Hepatocyte (in vitro differentiated cells): ENCODE data around the gene RXRA. TPM values are rescaled to one million over a fixed set of nuclear protein-coding genes. Genes with fewer than 3 reads are reported as not detected.

Experiments used
- DNase-seq: peaks from one replicate; pipeline ENCODE4 v3.0.0-alpha.2; 2016; ENCODE audit warnings: low spot score
- H2AFZ ChIP-seq: fragments of 200-600 bp; sonication (generic); 2 replicates; pipeline ENCODE4 v1.6.0; 2016; ENCODE audit warnings: antibody characterized with exemption, mild to moderate bottlenecking
- H3K27ac ChIP-seq: fragments of 200-600 bp; sonication (generic); 2 replicates; pipeline ENCODE4 v1.5.1; 2016; ENCODE audit warnings: mild to moderate bottlenecking
- H3K27me3 ChIP-seq: fragments of 200-600 bp; sonication (generic); 2 replicates; pipeline ENCODE4 v1.6.1; 2016
- H3K36me3 ChIP-seq: fragments of 200-600 bp; sonication (generic); replicated peaks from 2 replicates; pipeline ENCODE4 v1.5.1; 2016; ENCODE audit warnings: low read depth; ENCODE audit not compliant: insufficient read depth
- H3K4me1 ChIP-seq: fragments of 200-600 bp; sonication (generic); 2 replicates; pipeline ENCODE4 v1.5.1; 2016; ENCODE audit warnings: mild to moderate bottlenecking, moderate library complexity; ENCODE audit not compliant: insufficient read depth
- H3K4me2 ChIP-seq: fragments of 200-600 bp; sonication (generic); 2 replicates; pipeline ENCODE4 v1.6.0; 2016
- H3K4me3 ChIP-seq: fragments of 200-600 bp; sonication (generic); 2 replicates; pipeline ENCODE4 v1.5.1; 2016; ENCODE audit warnings: mild to moderate bottlenecking
- H3K79me2 ChIP-seq: fragments of 200-600 bp; sonication (generic); 2 replicates; pipeline ENCODE4 v1.6.0; 2017; ENCODE audit warnings: mild to moderate bottlenecking
- H3K9me2 ChIP-seq: fragments of 200-600 bp; sonication (generic); replicated peaks from 2 replicates; pipeline ENCODE4 v1.6.0; 2017; ENCODE audit warnings: mild to moderate bottlenecking; ENCODE audit not compliant: insufficient read depth
- H3K9me3 ChIP-seq: fragments of 200-600 bp; sonication (generic); 2 replicates; pipeline ENCODE4 v1.5.1; 2016; ENCODE audit warnings: low read depth, mild to moderate bottlenecking
- H4K20me1 ChIP-seq: fragments of 200-600 bp; sonication (generic); 2 replicates; pipeline ENCODE4 v1.6.0; 2016; ENCODE audit warnings: mild to moderate bottlenecking; ENCODE audit not compliant: insufficient read depth, poor library complexity, severe bottlenecking
- EZH2 ChIP-seq: fragments of 200-600 bp; sonication (generic); IDR thresholded peaks from 2 replicates; pipeline ENCODE4 v1.6.1; 2016; ENCODE audit warnings: antibody characterized with exemption, mild to moderate bottlenecking, borderline replicate concordance
- EZH2phosphoT487 ChIP-seq: fragments of 200-600 bp; sonication (generic); IDR thresholded peaks from one replicate; pipeline ENCODE4 v1.6.1; 2018; ENCODE audit warnings: antibody characterized with exemption, mild to moderate bottlenecking, low read depth, moderate library complexity; ENCODE audit not compliant: unreplicated experiment, severe bottlenecking
- WGBS: methylation state at CpG from one replicate; pipeline ENCODE4 v1.1.6; 2016; ENCODE audit warnings: low lambda C conversion rate; ENCODE audit errors: missing lambda C conversion rate; 5-methylcytosine and 5-hydroxymethylcytosine counted together
- polyA plus RNA-seq: library from polyadenylated mRNA; unstranded; fragments of >200 nt; fragmentation: Nextera tagmentation; extraction: Ambion mirVana; gene quantifications from 2 replicates; pipeline ENCODE4 v1.2.1, GENCODE V29; 2016
- total RNA-seq: library from RNA; depleted of rRNA; stranded (reverse); fragments of >200 nt; gene quantifications from 2 replicates; pipeline ENCODE4 v1.2.3, GENCODE V29; 2014
- TF ChIP-seq, protein P1 (sequence below): fragments of 200-600 bp; sonication (generic); IDR thresholded peaks from 2 replicates; pipeline ENCODE4 v1.5.1; 2016; ENCODE audit warnings: antibody characterized with exemption, mild to moderate bottlenecking; ENCODE audit not compliant: poor library complexity

Gene RXRA
- total and polyA plus RNA-seq, 2 experiments from 2014 or later = 35.9 to 41.6 TPM

DNA sequence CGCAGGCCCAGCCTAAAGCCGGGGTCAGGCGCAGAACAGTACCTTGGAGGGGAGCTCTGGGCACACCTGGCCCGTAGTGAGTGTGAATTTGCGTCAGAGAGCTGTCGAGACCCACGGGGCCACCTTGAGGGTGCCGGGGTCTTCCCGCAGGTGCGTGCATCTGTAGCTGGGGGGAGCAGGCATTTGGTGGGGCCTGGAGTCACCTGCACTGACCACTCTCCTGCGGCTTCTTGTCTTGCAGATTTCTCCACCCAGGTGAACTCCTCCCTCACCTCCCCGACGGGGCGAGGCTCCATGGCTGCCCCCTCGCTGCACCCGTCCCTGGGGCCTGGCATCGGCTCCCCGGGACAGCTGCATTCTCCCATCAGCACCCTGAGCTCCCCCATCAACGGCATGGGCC lies 75.1 kb downstream of the RXRA start:
- H3K36me3 ChIP-seq = no peaks in the 10 kb centered on the region
- no peaks in the 10 kb centered on the region for H3K9me2 ChIP-seq
- no peak overlapping the region for H3K4me2 ChIP-seq
- WGBS = 94% methylated on average over 16 of the region's 19 CpGs
- no peak overlapping the region for H3K4me3 ChIP-seq
- no peak for DNase-seq
- H4K20me1 ChIP-seq = peaks cover 92% of the 10 kb centered on the region
- no peak overlapping the region for H2AFZ ChIP-seq
- TF ChIP-seq EZH2phosphoT487 (no peak), EZH2 (no peak)
- TF ChIP-seq, protein P1, sequence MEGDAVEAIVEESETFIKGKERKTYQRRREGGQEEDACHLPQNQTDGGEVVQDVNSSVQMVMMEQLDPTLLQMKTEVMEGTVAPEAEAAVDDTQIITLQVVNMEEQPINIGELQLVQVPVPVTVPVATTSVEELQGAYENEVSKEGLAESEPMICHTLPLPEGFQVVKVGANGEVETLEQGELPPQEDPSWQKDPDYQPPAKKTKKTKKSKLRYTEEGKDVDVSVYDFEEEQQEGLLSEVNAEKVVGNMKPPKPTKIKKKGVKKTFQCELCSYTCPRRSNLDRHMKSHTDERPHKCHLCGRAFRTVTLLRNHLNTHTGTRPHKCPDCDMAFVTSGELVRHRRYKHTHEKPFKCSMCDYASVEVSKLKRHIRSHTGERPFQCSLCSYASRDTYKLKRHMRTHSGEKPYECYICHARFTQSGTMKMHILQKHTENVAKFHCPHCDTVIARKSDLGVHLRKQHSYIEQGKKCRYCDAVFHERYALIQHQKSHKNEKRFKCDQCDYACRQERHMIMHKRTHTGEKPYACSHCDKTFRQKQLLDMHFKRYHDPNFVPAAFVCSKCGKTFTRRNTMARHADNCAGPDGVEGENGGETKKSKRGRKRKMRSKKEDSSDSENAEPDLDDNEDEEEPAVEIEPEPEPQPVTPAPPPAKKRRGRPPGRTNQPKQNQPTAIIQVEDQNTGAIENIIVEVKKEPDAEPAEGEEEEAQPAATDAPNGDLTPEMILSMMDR = no peak
- no peaks in the 10 kb centered on the region for H3K9me3 ChIP-seq
- no peaks in the 10 kb centered on the region for H3K27me3 ChIP-seq
- H3K79me2 ChIP-seq = peaks cover 83% of the 10 kb centered on the region
- H3K4me1 ChIP-seq = no peaks in the 10 kb centered on the region
- H3K27ac ChIP-seq = no peak overlapping the region

DNA sequence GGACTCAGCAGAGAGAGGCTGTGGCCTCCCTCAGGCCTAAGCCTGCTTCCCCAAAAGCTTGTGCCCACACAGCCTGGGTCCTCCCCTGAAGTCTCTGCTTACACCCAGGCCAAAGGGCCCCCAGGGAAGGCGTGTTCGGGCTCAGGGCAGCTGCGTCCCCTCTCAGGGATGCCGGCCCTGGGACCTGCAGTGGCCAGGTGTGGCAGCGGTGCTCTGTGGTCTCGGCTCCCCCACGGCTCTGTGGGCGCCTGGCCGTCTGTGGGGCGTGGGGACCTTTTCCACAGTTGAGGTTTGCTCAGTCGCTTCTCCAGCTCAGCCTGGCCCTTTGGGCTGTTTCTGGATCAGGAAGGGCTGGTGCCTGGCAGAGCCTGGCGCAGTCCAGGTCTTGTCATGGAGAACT lies 75.9 kb downstream of the RXRA start:
- Histone ChIP-seq H3K27me3 (no peaks in the 10 kb centered on the region), H3K79me2 (peaks cover 79% of the 10 kb centered on the region), H3K9me2 (no peaks in the 10 kb centered on the region), H3K9me3 (no peaks in the 10 kb centered on the region), H2AFZ (no peak overlapping the region), H3K27ac (no peak overlapping the region), H4K20me1 (peaks cover 86% of the 10 kb centered on the region), H3K4me2 (no peak overlapping the region), H3K4me1 (no peaks in the 10 kb centered on the region), H3K4me3 (no peak overlapping the region), H3K36me3 (no peaks in the 10 kb centered on the region)
- 98% methylated on average over 12 of the region's 12 CpGs for WGBS
- TF ChIP-seq EZH2phosphoT487 (no peak), EZH2 (no peak)
- TF ChIP-seq, protein P1 = no peak
- no peak for DNase-seq

DNA sequence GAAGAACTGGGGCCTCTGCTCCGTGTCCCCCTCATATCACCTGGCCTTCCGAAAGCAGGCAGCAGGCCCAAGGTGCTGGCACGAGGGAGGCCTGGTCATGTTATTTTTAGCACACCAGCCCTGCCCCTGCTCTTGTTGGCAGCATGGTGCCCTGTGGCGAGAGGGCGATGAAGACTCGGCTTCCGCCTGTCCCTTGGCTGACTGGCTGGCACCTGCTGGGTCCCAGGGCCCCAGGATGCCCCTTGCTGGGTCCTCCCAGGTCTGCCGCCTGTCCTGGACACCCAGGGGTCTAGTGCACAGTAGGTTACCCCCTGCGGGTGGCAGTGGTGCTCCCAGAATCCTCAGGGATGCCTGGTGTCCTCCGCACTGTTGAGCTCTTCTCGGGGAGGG lies 77.0 kb downstream of the RXRA start:
- H3K4me2 ChIP-seq = no peak overlapping the region
- no peaks in the 10 kb centered on the region for H3K27me3 ChIP-seq

More for the DNA sequence above, 77.0 kb downstream of the RXRA start:
- Histone ChIP-seq H3K79me2 (peaks cover 68% of the 10 kb centered on the region), H2AFZ (no peak overlapping the region), H3K9me3 (no peaks in the 10 kb centered on the region), H3K36me3 (no peaks in the 10 kb centered on the region), H4K20me1 (peaks cover 80% of the 10 kb centered on the region), H3K9me2 (no peaks in the 10 kb centered on the region), H3K4me3 (no peak overlapping the region), H3K4me1 (no peaks in the 10 kb centered on the region), H3K27ac (no peak overlapping the region)
- 90% methylated on average over 11 of the region's 11 CpGs for WGBS
- TF ChIP-seq, protein P1 = no peak
- TF ChIP-seq EZH2phosphoT487 (no peak), EZH2 (no peak)
- no peak for DNase-seq
